ENCODE data around the gene CREB1.

CREB1 gene

DNA sequence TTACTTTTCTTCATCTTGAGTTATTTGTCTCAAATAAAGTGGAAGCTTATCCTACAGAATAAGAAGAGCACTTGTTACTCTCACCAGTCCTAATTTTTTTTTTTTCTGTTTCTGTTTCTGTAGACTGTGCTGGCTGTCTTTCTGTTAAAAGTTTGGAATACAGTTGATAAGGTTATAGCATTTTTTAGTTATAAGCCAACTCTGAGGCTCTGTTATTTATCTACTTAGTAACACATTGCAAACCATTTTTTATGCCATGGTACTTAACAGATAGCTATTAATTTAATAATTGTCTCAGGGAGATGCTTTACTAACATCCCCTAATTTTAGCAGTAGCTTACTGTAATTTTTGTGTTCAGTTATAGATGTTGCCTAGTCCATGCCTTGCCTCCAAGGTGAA is 37.9 kb downstream of the CREB1 start:
- peaks cover 75% of the 10 kb centered on the region for H3K36me3 Mint-ChIP-seq (ENCODE audit: low read depth)
- H3K27me3 Mint-ChIP-seq (ENCODE audit: low read depth): no peaks in the 10 kb centered on the region
- no peaks in the 10 kb centered on the region for H3K4me1 Mint-ChIP-seq
- H3K27ac Mint-ChIP-seq: no peak overlapping the region
- TF ChIP-seq, protein P1, sequence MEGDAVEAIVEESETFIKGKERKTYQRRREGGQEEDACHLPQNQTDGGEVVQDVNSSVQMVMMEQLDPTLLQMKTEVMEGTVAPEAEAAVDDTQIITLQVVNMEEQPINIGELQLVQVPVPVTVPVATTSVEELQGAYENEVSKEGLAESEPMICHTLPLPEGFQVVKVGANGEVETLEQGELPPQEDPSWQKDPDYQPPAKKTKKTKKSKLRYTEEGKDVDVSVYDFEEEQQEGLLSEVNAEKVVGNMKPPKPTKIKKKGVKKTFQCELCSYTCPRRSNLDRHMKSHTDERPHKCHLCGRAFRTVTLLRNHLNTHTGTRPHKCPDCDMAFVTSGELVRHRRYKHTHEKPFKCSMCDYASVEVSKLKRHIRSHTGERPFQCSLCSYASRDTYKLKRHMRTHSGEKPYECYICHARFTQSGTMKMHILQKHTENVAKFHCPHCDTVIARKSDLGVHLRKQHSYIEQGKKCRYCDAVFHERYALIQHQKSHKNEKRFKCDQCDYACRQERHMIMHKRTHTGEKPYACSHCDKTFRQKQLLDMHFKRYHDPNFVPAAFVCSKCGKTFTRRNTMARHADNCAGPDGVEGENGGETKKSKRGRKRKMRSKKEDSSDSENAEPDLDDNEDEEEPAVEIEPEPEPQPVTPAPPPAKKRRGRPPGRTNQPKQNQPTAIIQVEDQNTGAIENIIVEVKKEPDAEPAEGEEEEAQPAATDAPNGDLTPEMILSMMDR (IDR thresholded peaks at IDR 0.05; ENCODE audit: unreplicated experiment in 3 of 3): no peak
- no peak overlapping the region for H3K4me3 Mint-ChIP-seq
- no peaks in the 10 kb centered on the region for H3K9me3 Mint-ChIP-seq

DNA sequence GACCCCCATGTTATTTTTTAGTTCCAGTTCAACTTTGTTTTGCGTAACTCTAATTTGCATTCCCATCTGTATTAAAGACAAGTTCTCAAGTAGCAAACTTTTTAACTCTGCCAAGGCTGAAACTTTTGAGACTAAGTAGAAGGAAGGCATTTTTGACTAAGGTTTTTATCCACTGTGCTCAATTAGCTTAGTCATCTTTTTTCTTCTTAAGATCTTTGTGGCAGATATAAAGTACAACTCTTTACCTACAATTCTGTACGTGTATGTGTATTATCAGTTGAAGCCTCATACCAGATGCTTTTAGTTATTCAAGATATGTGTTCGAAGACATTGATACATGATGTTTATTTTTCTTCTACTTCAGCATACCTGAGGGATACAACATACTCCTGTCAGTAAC is 41.6 kb downstream of the CREB1 start:
- no peaks in the 10 kb centered on the region for H3K27me3 Mint-ChIP-seq (ENCODE audit: low read depth)
- H3K4me1 Mint-ChIP-seq: no peaks in the 10 kb centered on the region
- TF ChIP-seq, protein P1 (IDR thresholded peaks at IDR 0.05; ENCODE audit: unreplicated experiment in 3 of 3): no peak
- no peak overlapping the region for H3K4me3 Mint-ChIP-seq
- no peaks in the 10 kb centered on the region for H3K9me3 Mint-ChIP-seq
- peak overlapping the region in 2 of 3 experiments; percentile 22 to 31 for H3K27ac Mint-ChIP-seq
- peaks cover 79% of the 10 kb centered on the region for H3K36me3 Mint-ChIP-seq (ENCODE audit: low read depth)

DNA sequence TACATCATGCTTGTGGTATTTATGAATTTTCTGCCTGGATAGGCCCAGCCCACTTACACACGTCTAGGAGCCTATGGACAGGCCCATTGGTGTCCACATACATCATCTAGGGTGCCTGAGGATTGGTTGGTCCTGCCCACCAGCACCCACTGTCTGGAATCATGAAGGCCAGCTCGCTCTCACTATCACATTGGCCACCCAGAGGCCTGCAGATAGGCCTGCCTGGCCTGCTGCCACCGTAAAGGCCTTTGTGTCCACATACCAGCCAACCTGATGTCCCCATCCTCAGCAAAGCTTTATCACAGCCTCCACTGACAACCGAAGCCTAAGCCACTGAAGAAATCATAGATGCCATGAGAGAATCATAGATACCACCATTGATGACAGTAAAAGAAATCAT is 55.2 kb downstream of the CREB1 start:
- Mint-ChIP-seq H3K27me3 (ENCODE audit: low read depth) (no peaks in the 10 kb centered on the region), H3K4me1 (no peaks in the 10 kb centered on the region), H3K4me3 (no peak overlapping the region), H3K9me3 (peaks cover 16% of the 10 kb centered on the region), H3K27ac (no peak overlapping the region), H3K36me3 (ENCODE audit: low read depth) (peaks cover 90% of the 10 kb centered on the region)
- TF ChIP-seq, protein P1 (IDR thresholded peaks at IDR 0.05; ENCODE audit: unreplicated experiment in 3 of 3): no peak

DNA sequence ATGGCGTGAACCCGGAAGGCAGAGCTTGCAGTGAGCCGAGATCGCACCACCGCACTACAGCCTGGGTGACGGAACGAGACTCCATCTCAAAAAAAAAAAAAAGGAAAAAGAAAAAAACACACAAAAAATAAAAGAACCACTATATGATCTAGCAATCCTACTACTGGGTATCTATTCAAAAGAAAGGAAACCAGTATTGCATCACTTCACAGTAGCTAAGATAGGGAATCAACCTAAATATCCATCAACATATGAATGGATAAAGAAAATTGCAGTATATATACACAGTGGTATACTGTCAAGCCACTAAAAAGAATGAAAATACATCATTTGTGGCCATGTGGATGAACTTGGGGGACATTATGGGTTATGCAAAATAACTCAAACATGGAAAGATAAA is 57.5 kb downstream of the CREB1 start:
- Mint-ChIP-seq H3K36me3 (ENCODE audit: low read depth) (peaks cover 96% of the 10 kb centered on the region), H3K4me3 (no peak overlapping the region), H3K9me3 (peaks cover 30% of the 10 kb centered on the region), H3K27ac (no peak overlapping the region), H3K4me1 (no peaks in the 10 kb centered on the region), H3K27me3 (ENCODE audit: low read depth) (no peaks in the 10 kb centered on the region)
- TF ChIP-seq, protein P1 (IDR thresholded peaks at IDR 0.05; ENCODE audit: unreplicated experiment in 3 of 3): no peak

DNA sequence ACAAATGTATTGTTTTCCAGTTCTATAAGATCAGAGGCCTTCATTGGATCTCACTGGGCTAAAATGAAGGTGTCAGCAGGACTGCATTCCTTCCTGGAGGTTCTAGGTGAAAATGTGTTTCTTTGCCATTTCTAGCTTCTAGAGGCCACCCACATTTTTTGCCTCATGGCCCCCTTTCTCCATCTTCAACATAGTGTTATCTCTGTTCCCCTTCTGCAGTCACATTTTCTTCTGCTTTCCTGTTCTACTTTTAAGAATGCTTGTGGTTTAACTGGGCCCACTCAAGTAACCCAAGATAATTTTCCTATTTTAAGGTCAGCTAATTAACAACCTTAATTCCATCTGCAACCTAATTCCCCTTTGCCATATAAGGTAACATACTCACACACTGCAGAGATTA is 59.4 kb downstream of the CREB1 start:
- H3K4me3 Mint-ChIP-seq: no peak overlapping the region
- H3K9me3 Mint-ChIP-seq: peaks cover 37% of the 10 kb centered on the region
- H3K27me3 Mint-ChIP-seq (ENCODE audit: low read depth): no peaks in the 10 kb centered on the region
- H3K4me1 Mint-ChIP-seq: no peaks in the 10 kb centered on the region
- H3K27ac Mint-ChIP-seq: no peak overlapping the region
- TF ChIP-seq, protein P1 (IDR thresholded peaks at IDR 0.05; ENCODE audit: unreplicated experiment in 3 of 3): no peak
- H3K36me3 Mint-ChIP-seq (ENCODE audit: low read depth): peaks cover 95% of the 10 kb centered on the region

DNA sequence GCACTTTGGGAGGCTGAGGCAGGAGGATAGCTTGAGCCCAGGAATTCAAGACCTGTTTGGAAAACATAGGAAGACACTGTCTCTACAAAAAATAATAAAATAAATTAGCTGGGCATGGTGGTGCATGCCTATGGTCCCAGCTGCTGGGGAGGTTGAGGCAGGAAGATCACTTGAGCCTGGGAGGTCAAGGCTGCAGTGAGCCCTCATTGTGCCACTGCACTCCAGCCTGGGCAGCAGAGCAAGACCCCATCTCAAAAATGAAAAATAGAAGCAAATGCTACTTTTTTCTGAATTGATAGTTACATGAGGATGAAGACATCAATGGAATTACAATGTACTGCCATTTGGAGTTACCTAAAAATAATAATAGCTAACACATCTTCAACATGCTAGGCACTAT is 63.5 kb downstream of the CREB1 start:
- no peak overlapping the region for H3K4me3 Mint-ChIP-seq
- H3K27ac Mint-ChIP-seq: no peak overlapping the region
- peaks cover 37% of the 10 kb centered on the region for H3K9me3 Mint-ChIP-seq
- no peaks in the 10 kb centered on the region for H3K4me1 Mint-ChIP-seq
- TF ChIP-seq, protein P1 (IDR thresholded peaks at IDR 0.05; ENCODE audit: unreplicated experiment in 3 of 3): no peak
- H3K27me3 Mint-ChIP-seq (ENCODE audit: low read depth): no peaks in the 10 kb centered on the region
- peaks cover 88% of the 10 kb centered on the region for H3K36me3 Mint-ChIP-seq (ENCODE audit: low read depth)
